ENCODE results near the gene ARHGEF40. TPM values are rescaled to one million over a fixed set of nuclear protein-coding genes. Genes with fewer than 3 reads are reported as not detected.

ARHGEF40 gene
- 100 to 1,000 TPM in 1 of 2 donors, 10 to 100 TPM in 1; 47.6 to 209 TPM for total RNA-seq

GRCh38 chr14:21070083-21070609 lies at the start of gene ARHGEF40:
Gene ARHGEF40 (plus strand): TSS chr14:21070304. CDS start chr14:21070397, 93 bp downstream.

DNA sequence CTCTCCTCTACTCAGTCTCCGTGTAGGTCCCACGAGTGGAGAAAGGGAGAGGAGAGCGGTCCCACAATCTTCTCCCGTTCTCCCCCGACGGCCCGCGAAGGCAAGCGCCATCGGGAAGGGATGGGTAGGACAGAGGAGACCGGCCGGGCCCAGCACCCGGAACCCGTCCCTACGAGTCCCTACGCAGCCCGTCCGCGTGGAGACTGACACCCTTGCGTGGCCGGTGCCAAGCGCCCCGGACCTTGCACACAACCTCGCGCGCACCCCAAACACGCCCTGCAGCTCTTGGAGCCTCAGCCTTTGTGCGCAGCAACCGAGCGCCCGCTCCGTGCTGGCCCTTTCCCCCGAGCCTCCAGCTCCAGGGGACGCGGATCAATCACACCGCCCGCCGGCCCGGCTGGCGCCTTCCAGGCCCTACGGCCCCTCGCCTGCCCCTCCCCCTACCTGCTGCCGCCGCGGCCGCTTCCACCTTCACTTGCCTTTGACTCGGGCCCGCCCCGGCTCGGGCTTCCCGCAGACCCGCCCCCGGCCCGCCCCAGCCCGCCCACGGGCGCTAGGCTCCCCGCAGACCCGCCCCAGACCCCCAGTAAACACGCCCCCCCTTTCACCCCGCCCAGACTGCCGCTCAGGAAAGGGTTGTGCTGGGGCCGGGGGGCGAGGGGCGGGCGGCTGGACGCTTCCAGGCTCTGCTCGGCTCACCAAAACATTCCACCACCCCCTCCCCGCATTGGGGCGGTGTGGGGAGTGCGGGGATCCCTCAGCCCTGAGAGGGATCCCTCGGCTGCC lies 45.3 kb upstream of the ARHGEF40 start, which contains the start of gene NDRG2:
Gene NDRG2, minus strand, starts transcription at position 477 of the 786 bp plus-strand sequence. CDS start 1,746 bp downstream, outside the sequence.

DNA sequence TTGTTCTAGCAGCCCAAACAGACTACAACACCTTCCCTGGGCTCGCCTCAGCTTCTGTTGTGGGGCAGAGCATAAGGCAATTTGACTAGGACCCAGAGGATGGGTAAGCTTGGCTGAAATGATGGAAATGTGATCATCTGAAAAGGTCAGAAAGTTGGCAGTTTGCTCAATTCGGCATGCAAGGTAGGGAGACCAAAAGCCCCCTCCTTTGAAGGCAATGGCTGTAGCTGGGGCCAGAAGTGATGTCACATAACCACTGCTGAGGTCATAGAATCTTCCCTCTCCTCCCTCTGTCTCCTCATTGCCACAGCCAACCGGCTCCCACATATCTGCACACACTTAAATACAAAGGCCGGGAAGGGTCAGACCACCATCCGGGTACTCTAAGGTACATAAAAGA lies 40.2 kb upstream of the ARHGEF40 start, which contains the start of gene TPPP2:
Gene TPPP2, plus strand, starts transcription at position 301 of the 400 bp plus-strand sequence. CDS start 365 bp downstream, outside the sequence.

DNA sequence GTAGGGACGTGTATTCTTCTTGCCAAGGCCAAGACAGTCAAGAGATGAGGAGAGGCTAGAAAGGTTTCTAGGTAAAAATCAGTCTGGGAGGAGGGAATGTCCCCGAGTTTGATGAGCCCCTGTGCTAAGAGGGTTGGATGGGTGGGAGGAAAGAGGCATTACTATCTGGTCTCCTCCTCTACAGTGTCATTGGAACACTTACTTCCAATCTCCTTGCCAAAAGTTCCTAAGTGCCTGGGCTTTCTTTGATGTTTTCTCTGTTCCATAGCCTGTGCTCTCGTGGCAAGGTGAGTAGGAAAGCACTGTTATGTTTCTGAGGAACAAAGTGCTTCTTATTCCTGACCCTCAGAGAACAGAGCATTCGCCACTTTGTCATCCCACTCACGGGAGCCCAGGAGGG lies 35.4 kb upstream of the ARHGEF40 start, which contains the start of gene RNASE13:
Gene RNASE13, minus strand, starts transcription at position 101 of the 400 bp plus-strand sequence. CDS start 519 bp downstream, outside the sequence.

GRCh38 chr14:21041676-21042433 lies 28.2 kb upstream of the ARHGEF40 start, which contains the start of gene RNASE7:
Gene RNASE7 (plus strand): TSS chr14:21042362. CDS start chr14:21042993, 631 bp downstream.

GRCh38 chr14:21057803-21058675 lies 12.1 kb upstream of the ARHGEF40 start, which contains the start of gene RNASE8:
Gene RNASE8 (plus strand): TSS chr14:21057822. CDS start chr14:21057893, 71 bp downstream.

GRCh38 chr14:21098076-21098891 lies 28.2 kb downstream of the ARHGEF40 start, which contains the start of gene ZNF219:
Gene ZNF219 (minus strand): TSS chr14:21098655. CDS start chr14:21093591, 5,064 bp downstream.

GRCh38 chr14:21100931-21101330 lies 30.8 kb downstream of the ARHGEF40 start, which contains the start of gene TMEM253:
Gene TMEM253 (plus strand): TSS chr14:21101066. CDS start chr14:21101344, 278 bp downstream.

Small RNA genes lying within 50 kb of the gene (small RNA-seq; reads per million reads assigned to genes)
- gene RNU6-252P: 0 reads per million in 2 donors

Other genes starting within 250 kb of the ARHGEF40 start
- not detected for gene RNASE3, start 178.9 kb upstream of the ARHGEF40 start, total RNA-seq
- gene RNASE2, start 114.8 kb upstream of the ARHGEF40 start, total RNA-seq: not detected
- gene METTL17, start 80.3 kb upstream of the ARHGEF40 start, total RNA-seq: 10 to 100 TPM; 47.8 to 67.6 TPM
- gene SLC39A2, start 71.0 kb upstream of the ARHGEF40 start, total RNA-seq: not detected
- 1 to 10 TPM; 2.3 to 8.9 TPM for gene NDRG2, start 45.2 kb upstream of the ARHGEF40 start, total RNA-seq
- not detected for gene TPPP2, start 40.1 kb upstream of the ARHGEF40 start, total RNA-seq
- gene RNASE13, start 35.5 kb upstream of the ARHGEF40 start, total RNA-seq: under 1 TPM in 1 of 2 donors, not detected in 1; under 0.01 TPM
- not detected for gene RNASE7, start 27.9 kb upstream of the ARHGEF40 start, total RNA-seq
- gene RNASE8, start 12.5 kb upstream of the ARHGEF40 start, total RNA-seq: not detected
- 10 to 100 TPM in 1 of 2 donors, 1 to 10 TPM in 1; 9.3 to 17.6 TPM for gene ZNF219, start 28.4 kb downstream of the ARHGEF40 start, total RNA-seq
- gene TMEM253, start 30.8 kb downstream of the ARHGEF40 start, total RNA-seq: under 1 TPM; under 0.01 to 1.00 TPM
- gene OR5AU1, start 85.8 kb downstream of the ARHGEF40 start, total RNA-seq: under 1 TPM in 1 of 2 donors, not detected in 1; under 0.01 TPM
- 100 to 1,000 TPM; 512 to 752 TPM for gene HNRNPC, start 199.1 kb downstream of the ARHGEF40 start, total RNA-seq
- gene RPGRIP1, start 209.8 kb downstream of the ARHGEF40 start, total RNA-seq: under 1 TPM in 1 of 2 donors, not detected in 1; 0.34 TPM